22Rv1 (cell line): ENCODE measurements around the gene C19orf44.
"Not testable (repeated sequence)": the region's sequence is repeated elsewhere in the genome, so short reads cannot be mapped to it uniquely, and the experiment has no call there.

Source experiments
- H3K27ac ChIP-seq: fragments of 450-650 bp; 2 replicates; pipeline ENCODE4 v1.5.1; 2017
- ZFX ChIP-seq: fragments of 450-650 bp; IDR thresholded peaks from 2 replicates; pipeline ENCODE4 v1.6.1; 2017; ENCODE audit warnings: antibody characterized with exemption, borderline replicate concordance
- TF ChIP-seq, protein P1 (sequence below): fragments of 450-650 bp; IDR thresholded peaks from 2 replicates; pipeline ENCODE4 v1.5.1; 2017; ENCODE audit warnings: mild to moderate bottlenecking

The C19orf44 gene

DNA sequence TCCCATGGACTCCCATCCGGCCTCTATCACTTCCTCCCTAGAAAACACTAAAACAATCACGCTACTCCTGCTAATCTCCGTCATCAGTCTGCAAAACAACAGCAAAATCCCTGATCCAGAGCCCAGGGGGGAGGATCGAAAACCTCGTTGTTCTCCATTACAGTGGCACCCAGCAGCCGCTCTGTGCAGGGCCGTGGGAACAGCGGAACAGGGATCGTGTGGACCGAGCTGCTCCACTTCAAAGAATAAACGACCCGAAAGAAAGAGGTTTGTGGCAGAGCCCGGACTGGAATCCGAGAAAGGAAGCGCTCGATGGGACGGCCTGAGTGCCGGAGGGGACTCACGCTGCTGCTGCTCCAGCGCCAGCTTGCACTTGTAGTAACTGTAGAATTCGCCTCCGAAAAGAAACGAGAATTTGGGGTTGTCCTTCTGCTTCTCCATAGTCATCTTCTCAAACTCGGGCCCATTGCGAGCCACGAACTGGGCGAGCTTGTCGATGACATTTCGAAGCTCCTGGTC, 45.4 kb downstream of the C19orf44 start:
- peak overlapping the region; percentile 70 for H3K27ac ChIP-seq
- TF ChIP-seq, protein P1, sequence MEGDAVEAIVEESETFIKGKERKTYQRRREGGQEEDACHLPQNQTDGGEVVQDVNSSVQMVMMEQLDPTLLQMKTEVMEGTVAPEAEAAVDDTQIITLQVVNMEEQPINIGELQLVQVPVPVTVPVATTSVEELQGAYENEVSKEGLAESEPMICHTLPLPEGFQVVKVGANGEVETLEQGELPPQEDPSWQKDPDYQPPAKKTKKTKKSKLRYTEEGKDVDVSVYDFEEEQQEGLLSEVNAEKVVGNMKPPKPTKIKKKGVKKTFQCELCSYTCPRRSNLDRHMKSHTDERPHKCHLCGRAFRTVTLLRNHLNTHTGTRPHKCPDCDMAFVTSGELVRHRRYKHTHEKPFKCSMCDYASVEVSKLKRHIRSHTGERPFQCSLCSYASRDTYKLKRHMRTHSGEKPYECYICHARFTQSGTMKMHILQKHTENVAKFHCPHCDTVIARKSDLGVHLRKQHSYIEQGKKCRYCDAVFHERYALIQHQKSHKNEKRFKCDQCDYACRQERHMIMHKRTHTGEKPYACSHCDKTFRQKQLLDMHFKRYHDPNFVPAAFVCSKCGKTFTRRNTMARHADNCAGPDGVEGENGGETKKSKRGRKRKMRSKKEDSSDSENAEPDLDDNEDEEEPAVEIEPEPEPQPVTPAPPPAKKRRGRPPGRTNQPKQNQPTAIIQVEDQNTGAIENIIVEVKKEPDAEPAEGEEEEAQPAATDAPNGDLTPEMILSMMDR: no peak
- no peak for TF ChIP-seq ZFX

DNA sequence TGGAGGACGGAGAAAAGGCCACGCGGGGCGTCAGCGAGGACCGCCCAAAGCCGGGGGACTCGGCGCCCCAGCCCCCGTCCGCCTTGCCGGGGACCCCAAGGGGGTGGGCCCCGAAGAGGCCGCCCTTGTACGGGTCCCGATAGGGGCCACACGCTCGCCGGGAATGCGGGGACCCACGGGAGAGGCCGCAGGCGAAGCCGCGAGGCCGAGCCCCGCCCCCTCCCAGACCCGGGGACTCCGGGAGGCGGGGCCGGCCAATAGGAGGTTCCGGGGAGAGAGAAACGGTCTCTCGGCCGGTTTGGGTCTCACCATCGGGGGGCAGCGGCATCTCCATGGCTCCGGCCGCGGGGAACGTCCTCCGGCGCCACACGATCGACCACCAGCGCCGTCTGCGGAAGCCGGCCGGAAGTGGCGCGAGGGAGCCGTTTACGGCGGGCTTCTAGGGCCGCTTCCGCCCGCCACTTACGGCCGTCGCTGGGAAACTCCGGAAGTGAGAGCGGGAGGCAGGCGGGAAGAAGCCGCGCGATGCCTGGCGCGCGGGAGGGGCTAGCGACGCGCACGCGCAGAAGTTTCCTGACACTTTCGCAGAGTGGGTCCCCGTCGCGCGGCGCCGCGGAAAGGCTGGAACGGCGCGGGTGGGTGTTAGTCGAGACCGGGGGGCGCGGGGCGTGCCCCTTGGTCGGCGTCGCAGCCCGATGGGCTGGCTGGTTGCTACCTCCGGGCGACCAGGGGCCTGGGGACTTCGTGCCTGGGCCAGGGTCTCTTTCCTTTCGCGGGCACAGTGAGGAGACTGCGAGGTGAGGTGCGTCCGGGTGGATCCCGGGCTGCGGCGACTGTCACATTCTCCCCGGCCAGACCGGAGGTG, 46.1 kb downstream of the C19orf44 start, which contains the start of gene CHERP:
TSS of gene CHERP (minus strand) at position 393 of the 865 bp plus-strand sequence. CDS start at position 334, 59 bp downstream.
- peak within 1 kb of the TSS; percentile 70 for H3K27ac ChIP-seq
- TF ChIP-seq, protein P1: no peak
- no peak for TF ChIP-seq ZFX

DNA sequence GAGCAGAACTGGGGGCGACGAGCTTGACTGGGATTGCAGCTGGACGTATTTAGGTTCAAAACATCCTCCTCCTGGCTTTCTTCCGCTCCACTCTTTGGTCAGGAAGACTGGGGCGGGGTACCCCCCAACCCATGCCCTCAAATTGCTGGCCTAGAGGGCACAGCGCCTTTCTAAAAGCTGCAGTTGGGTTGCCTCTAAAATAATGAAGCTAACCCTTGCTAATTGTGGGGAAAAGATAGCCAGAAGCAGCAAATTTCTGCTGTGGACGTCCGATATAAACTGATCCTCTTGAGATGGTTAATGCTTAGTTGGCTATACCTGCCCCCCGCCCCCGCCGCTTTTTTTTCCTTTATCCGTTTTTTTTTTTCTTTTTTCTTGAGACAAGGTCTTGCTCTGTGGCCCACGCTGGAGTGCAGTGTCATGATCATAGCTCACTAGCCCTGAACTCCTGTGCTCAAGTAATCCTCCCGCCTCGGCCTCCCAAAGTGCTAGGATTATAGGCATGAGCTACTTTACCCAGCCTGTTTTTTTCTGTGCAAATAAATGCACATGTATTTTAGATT, 46.8 kb downstream of the C19orf44 start:
- H3K27ac ChIP-seq: peak overlapping the region; percentile 70
- no peak for TF ChIP-seq ZFX
- TF ChIP-seq, protein P1: no peak

DNA sequence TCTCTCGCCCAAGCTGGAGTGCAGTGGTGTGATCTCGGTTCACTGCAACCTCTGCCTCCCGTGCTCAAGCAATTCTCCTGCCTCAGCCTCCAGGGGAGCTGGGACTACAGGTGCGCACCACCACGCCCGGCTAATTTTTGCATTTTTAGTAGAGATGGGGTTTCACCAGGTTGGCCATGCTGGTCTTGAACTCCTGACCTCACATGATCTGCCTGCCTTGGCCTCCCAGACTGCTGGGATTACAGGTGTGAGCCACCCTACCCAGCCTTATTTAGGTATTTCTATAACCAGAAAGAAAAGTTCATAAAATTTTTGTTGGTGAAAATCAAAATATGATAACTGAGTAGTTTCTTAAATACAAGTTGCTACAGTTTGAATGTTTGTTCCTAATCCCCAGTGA, 47.5 kb downstream of the C19orf44 start:
- peak overlapping the region; percentile 70 for H3K27ac ChIP-seq

DNA sequence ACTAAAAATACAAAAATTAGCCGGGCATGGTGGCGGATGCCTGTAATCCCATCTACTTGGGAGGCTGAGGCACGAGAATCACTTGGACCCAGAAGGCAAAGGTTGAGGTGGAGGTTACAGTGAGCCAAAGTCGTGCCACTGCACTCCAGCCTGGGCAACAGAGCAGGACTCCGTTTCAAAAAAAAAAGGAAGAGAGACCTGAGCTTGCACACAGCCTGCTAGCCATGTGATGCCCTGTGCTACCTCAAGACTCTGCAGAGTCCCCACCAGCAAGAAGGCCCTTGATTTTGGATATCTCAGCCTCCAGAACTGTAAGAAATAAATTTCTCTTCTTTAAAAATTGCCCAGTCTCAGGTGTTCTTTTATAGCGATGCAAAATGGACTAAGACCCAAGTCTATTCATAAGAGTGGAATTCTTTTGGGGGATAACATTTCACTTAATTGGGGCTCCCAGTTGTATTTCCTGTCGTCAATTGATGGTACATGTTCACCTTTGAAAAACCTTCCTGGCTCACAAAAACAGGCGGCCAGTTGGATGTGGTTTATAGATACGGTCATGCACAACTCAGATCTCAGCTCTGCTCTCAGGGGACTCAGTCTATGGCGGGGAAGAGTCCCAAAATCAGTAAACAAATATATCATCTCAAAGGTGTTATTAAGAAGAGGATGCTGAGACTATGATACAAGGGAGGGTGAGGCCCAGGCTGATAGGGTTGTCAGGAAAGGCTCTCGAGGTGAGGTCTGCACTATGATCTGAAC, 48.5 kb downstream of the C19orf44 start:
- TF ChIP-seq, protein P1: no peak
- H3K27ac ChIP-seq: no peak overlapping the region

DNA sequence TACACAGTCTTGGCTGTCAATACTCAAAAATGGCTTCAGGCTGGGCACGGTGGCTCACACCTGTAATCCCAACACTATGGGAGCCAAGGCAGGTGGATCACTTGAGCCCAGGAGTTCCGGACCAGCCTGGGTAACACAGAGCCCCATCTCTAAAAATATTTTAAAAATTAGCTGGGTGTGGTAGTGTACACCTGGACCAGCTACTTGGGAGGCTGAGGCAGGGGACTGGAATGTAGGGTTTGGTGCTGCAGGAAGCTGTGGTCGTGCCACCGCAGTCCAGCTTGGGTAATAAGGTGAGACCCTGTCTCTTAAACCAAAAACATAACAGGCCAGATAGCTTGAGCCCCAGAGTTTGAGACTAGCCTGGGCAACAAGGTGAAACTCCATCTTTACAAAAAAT, 52.8 kb downstream of the C19orf44 start:
- no peak for TF ChIP-seq ZFX
- TF ChIP-seq, protein P1: no peak
- no peak overlapping the region for H3K27ac ChIP-seq

DNA sequence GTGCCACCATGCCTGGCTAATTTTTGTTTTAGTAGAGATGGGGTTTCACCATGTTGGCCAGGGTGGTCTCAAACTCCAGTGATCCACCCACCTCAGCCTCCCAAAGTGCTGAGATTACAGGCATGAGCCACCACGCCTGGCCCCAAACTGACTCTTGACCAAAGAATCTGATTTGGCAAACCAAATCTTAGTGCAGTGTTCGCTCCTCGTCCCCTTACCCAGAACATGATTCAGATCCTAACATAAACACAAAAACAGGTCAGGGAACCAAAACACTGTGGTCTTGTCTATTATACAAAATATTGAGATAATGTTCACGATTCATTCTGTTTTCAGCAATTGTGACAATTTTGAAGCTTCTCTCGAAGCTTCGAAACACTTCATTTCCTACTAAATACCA, 55.7 kb downstream of the C19orf44 start:
- not testable (repeated sequence) for H3K27ac ChIP-seq

DNA sequence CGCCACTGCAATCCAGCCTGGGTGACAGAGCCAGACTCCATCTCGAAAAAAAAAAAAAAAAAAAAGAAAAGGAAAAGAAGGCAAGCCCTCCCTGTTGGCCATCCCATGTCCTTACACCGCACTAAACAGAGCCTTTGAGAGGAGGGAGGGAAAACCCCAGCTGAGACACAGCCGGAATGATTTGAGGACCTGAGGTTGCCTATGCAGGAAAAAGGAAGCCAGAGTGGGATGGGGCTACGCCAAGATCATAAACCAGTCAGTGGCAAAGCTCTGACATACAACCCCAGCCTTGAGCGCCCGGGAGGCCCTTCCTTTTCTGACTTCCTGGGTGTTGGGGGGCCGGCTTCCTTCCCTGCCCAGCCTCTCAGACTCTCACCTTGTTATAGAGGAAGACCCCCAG, 58.6 kb downstream of the C19orf44 start:
- TF ChIP-seq, protein P1: no peak
- no peak for TF ChIP-seq ZFX
- no peak overlapping the region for H3K27ac ChIP-seq
